Endodermal cell (in vitro differentiated cells): ENCODE measurements around the gene IL6ST. TPM values are rescaled to one million over a fixed set of nuclear protein-coding genes. Genes with fewer than 3 reads are reported as not detected.

Experiments used
- DNase-seq: peaks from one replicate; pipeline ENCODE4 v3.0.0-alpha.2; 2017
- H3K27ac ChIP-seq: 2 replicates; pipeline ENCODE4 v1.5.1; 2013; ENCODE audit warnings: mild to moderate bottlenecking, low read depth, low read length, moderate library complexity
- H3K27me3 ChIP-seq: 2 replicates; pipeline ENCODE4 v1.6.1; 2013; ENCODE audit warnings: mild to moderate bottlenecking, low read length, moderate library complexity; ENCODE audit not compliant: insufficient read depth, control insufficient read depth, poor library complexity, severe bottlenecking
- H3K36me3 ChIP-seq: 2 replicates; pipeline ENCODE4 v1.7.0; 2013; ENCODE audit warnings: mild to moderate bottlenecking, low read length, moderate library complexity; ENCODE audit not compliant: control insufficient read depth, insufficient read depth
- H3K4me1 ChIP-seq: one replicate; pipeline ENCODE4 v1.7.0; 2013; ENCODE audit warnings: low read length; ENCODE audit not compliant: control insufficient read depth, insufficient read depth
- H3K4me3 ChIP-seq: 2 replicates; pipeline ENCODE4 v1.5.1; 2013; ENCODE audit warnings: mild to moderate bottlenecking, low read length, moderate library complexity
- H3K9ac ChIP-seq: 2 replicates; pipeline ENCODE4 v1.6.1; 2013; ENCODE audit warnings: mild to moderate bottlenecking, low read length, moderate library complexity; ENCODE audit not compliant: poor library complexity, severe bottlenecking; ENCODE audit errors: extremely low read depth
- H3K9me3 ChIP-seq: 2 replicates; pipeline ENCODE4 v1.6.1; 2013; ENCODE audit warnings: mild to moderate bottlenecking, low read length, moderate library complexity; ENCODE audit not compliant: control insufficient read depth
- H3K27ac Mint-ChIP-seq: 2 replicates; pipeline ENCODE4 v1.8.0; 2020; ENCODE audit warnings: mixed read lengths
- H3K27me3 Mint-ChIP-seq: 2 replicates; pipeline ENCODE4 v1.8.0; 2021; ENCODE audit warnings: mild to moderate bottlenecking, mixed read lengths; ENCODE audit not compliant: insufficient read depth
- H3K36me3 Mint-ChIP-seq: 2 replicates; pipeline ENCODE4 v1.8.0; 2020; ENCODE audit warnings: low read depth, mixed read lengths
- H3K4me1 Mint-ChIP-seq: 2 replicates; pipeline ENCODE4 v1.8.0; 2020; ENCODE audit warnings: mixed read lengths
- H3K4me3 Mint-ChIP-seq: 2 replicates; pipeline ENCODE4 v1.8.0; 2020; ENCODE audit warnings: mild to moderate bottlenecking, moderate library complexity, mixed read lengths
- H3K9me3 Mint-ChIP-seq: 2 replicates; pipeline ENCODE4 v1.8.0; 2020; ENCODE audit warnings: mild to moderate bottlenecking, mixed read lengths
- WGBS, 2 experiments: methylation state at CpG; one replicate each; pipeline versions ENCODE4 v1.1.5 to v1.1.7; 2013; ENCODE audit warnings: missing lambda C conversion rate in 2 of 2, mixed read lengths in 1 of 2; ENCODE audit not compliant: insufficient coverage in 1 of 2, insufficient read length in 1 of 2; 5-methylcytosine and 5-hydroxymethylcytosine counted together
- total RNA-seq, 2 donors: library from RNA; stranded (reverse); fragmentation: NEBNext Ultra II Directional in 1 of 2; extraction: Animal tissue kit (Norgen Biotek cat#: 25700) in 1 of 2; gene quantifications; 2 replicates in 1 of 2; 3 replicates in 1 of 2; pipeline ENCODE4 v1.2.1, GENCODE V29; 2021
- TF ChIP-seq, protein P1 (sequence below): fragments of 200-600 bp; sonication (generic); conservative IDR thresholded peaks from 2 replicates; pipeline ENCODE4 v1.5.0; 2021; ENCODE audit warnings: antibody characterized with exemption, mild to moderate bottlenecking

IL6ST gene
- total RNA-seq, 2 donors from 2014 or later: 26.3 to 30.4 TPM

DNA sequence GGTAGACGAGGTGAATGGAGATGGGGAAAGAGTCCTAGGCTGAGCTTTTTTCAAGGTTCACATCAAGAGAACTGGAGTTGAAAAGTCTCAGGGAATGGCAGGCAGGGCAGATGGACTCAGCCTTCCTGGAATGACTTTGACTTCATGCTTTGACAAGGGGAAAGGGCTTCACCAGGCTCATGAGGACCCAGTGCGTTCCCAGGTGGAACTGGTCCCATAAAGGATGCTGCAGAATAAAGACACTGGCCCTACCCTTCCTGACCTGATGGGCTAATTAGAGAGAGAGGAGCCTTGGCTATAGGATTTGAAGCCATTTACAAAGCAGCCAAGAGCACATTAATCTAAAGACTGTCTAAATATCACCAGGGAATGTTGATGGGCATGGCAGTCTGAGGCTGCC is 79.8 kb downstream of the IL6ST start:
- no peak for DNase-seq
- no peaks in the 10 kb centered on the region for H3K36me3 ChIP-seq
- no peak overlapping the region for H3K27ac ChIP-seq
- Mint-ChIP-seq H3K36me3 (no peaks in the 10 kb centered on the region), H3K4me1 (peaks cover 10% of the 10 kb centered on the region), H3K27ac (no peak overlapping the region), H3K4me3 (no peak overlapping the region), H3K9me3 (no peaks in the 10 kb centered on the region), H3K27me3 (peaks cover 3% of the 10 kb centered on the region)
- H3K9ac ChIP-seq: no peak overlapping the region
- H3K4me3 ChIP-seq: no peak overlapping the region
- H3K4me1 ChIP-seq: peaks cover 5% of the 10 kb centered on the region
- H3K27me3 ChIP-seq: no peaks in the 10 kb centered on the region
- WGBS, 2 experiments: 95 to 100% methylated on average over 1 to 2 of the region's 2 CpGs
- TF ChIP-seq, protein P1, sequence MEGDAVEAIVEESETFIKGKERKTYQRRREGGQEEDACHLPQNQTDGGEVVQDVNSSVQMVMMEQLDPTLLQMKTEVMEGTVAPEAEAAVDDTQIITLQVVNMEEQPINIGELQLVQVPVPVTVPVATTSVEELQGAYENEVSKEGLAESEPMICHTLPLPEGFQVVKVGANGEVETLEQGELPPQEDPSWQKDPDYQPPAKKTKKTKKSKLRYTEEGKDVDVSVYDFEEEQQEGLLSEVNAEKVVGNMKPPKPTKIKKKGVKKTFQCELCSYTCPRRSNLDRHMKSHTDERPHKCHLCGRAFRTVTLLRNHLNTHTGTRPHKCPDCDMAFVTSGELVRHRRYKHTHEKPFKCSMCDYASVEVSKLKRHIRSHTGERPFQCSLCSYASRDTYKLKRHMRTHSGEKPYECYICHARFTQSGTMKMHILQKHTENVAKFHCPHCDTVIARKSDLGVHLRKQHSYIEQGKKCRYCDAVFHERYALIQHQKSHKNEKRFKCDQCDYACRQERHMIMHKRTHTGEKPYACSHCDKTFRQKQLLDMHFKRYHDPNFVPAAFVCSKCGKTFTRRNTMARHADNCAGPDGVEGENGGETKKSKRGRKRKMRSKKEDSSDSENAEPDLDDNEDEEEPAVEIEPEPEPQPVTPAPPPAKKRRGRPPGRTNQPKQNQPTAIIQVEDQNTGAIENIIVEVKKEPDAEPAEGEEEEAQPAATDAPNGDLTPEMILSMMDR: no peak
- H3K9me3 ChIP-seq: no peaks in the 10 kb centered on the region

DNA sequence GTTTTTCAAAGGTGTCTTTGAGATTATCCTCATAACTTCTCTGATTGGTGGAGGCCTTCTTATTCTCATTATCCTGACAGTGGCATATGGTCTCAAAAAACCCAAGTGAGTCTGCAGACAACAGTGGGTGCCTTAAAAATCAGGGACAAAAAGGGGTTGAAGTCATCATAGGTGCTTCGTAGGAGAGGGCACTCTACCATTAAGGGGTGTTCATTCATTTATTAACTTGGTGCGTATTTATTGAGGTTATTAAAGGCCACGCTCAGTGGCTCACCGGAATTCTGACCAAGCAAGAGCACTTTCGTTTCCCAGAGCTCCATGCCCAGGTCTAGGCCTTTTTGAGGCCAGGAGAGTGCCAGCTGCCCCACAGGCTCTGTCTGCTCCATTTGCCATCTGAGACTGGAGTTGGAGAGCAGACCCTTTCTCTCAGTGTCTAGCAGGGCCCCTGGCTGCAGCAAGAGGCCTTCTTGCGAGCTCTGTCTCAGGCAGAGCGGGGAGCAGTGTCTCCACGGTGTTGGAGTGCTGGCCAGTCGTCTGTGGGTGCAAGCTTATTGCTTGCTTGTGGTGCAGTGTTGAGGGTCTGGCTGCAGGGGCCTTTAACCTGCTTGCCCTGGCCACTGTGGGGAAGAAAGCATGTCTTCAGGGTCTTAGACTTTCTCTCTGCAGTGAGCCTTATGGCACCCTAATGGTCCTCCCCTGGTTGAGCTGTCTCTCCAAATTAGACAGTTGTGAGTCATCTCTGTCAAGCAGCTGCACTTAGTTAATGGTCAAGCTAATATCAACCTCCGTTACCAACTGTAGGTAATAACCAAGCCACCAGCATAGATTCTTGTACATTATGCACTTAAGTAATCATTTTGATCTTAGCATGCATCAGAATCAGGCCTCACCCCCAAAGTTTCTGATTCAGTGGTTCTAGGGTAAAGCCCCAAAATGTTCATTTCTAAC is 81.0 kb downstream of the IL6ST start:
- Histone ChIP-seq H3K9me3 (no peaks in the 10 kb centered on the region), H3K4me1 (no peaks in the 10 kb centered on the region), H3K27ac (no peak overlapping the region), H3K4me3 (no peak overlapping the region), H3K36me3 (no peaks in the 10 kb centered on the region), H3K9ac (no peak overlapping the region), H3K27me3 (no peaks in the 10 kb centered on the region)
- DNase-seq: no peak
- Mint-ChIP-seq H3K36me3 (no peaks in the 10 kb centered on the region), H3K4me3 (no peak overlapping the region), H3K27me3 (peaks cover 3% of the 10 kb centered on the region), H3K9me3 (no peaks in the 10 kb centered on the region), H3K4me1 (peaks cover 5% of the 10 kb centered on the region), H3K27ac (no peak overlapping the region)
- TF ChIP-seq, protein P1: no peak
- 90 to 95% methylated on average over 9 to 10 of the region's 10 CpGs for WGBS, 2 experiments

DNA sequence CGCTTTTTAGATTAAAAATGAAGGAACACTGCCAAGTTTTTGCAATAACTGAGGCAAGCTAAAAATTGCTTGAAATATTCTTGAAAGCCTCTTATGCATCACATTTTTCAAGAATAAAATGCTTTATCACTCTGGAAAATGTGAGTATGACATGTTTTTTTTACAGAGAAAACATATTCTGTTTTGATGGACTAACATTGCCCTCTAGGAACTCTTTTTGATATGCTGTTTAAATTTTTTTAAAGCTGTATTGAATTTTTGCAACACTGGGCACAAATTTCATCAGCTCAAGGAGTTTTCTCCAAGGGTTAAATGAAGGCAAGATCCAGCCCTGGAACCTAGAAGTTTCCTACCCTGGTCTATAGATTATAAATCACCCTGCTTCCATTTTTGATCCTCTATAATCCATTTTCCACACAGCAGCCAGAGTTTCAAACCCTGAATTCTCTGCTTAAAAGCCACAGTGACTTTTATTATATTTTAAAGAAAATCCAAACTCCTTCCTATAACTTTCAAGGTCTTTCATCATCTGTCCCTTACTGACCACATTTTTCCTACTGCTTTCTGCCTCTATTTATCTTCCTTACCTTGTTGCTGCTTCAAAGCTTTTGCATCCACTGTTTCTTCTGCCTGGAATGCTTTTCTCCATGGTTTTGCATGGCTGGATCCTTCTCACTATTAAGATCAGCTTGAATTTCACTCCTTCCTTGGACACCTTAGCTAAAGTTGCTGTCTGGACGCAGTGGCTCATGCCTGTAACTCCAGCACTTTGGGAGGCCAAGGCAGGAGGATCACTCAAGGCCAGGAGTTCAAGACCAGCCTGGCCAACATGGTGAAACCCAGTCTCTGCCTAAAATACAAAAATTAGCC is 82.7 kb downstream of the IL6ST start:
- H3K27me3 ChIP-seq: no peaks in the 10 kb centered on the region
- H3K36me3 ChIP-seq: no peaks in the 10 kb centered on the region
- Mint-ChIP-seq H3K27ac (no peak overlapping the region), H3K9me3 (no peaks in the 10 kb centered on the region), H3K36me3 (no peaks in the 10 kb centered on the region), H3K4me3 (no peak overlapping the region), H3K4me1 (peaks cover 5% of the 10 kb centered on the region), H3K27me3 (peaks cover 3% of the 10 kb centered on the region)
- H3K4me1 ChIP-seq: no peaks in the 10 kb centered on the region
- no peak overlapping the region for H3K9ac ChIP-seq
- H3K9me3 ChIP-seq: no peaks in the 10 kb centered on the region
- WGBS, 2 experiments: 96% methylated on average over 2 of the region's 2 CpGs
- no peak overlapping the region for H3K4me3 ChIP-seq
- TF ChIP-seq, protein P1: no peak
- no peak for DNase-seq
- H3K27ac ChIP-seq: no peak overlapping the region
